Fibroblast of mammary gland (primary cell): Measurements from ENCODE around the gene SPTAN1.
A peak's percentile ranks its signal among the peaks of the same experiment; 100 is the strongest.

Experiments used
- DNase-seq: peaks from one replicate; pipeline ENCODE4 v3.0.0-alpha.2; 2010; ENCODE audit warnings: low read depth
- H3K4me3 ChIP-seq: 2 replicates; pipeline ENCODE4 v1.5.1; 2011; ENCODE audit warnings: low read depth, mild to moderate bottlenecking, low read length, moderate library complexity; ENCODE audit not compliant: control insufficient read depth
- CTCF ChIP-seq: conservative IDR thresholded peaks from 2 replicates; pipeline ENCODE4 v1.5.1; 2011; ENCODE audit warnings: low read depth, low read length, inconsistent platforms; ENCODE audit not compliant: control insufficient read depth, insufficient read depth

Gene SPTAN1

GRCh38 chr9:128552744-128553440 lies 505 bp downstream of the SPTAN1 start:
- H3K4me3 ChIP-seq: peak overlapping the region; percentile 87
- no peak for DNase-seq
- TF ChIP-seq CTCF: no peak

- peak; percentile 88 for DNase-seq
- H3K4me3 ChIP-seq: peak overlapping the region; percentile 87
- TF ChIP-seq CTCF: no peak
Measured at GRCh38 chr9:128553728-128554127, 1.3 kb downstream of the SPTAN1 start.

- peak; percentile 87 for DNase-seq
- TF ChIP-seq CTCF: peak; percentile 3
- H3K4me3 ChIP-seq: peak overlapping the region; percentile 87
Measured at GRCh38 chr9:128554155-128554862, 1.9 kb downstream of the SPTAN1 start.

- DNase-seq: peak; percentile 47
- no peak for TF ChIP-seq CTCF
- H3K4me3 ChIP-seq: no peak overlapping the region
Measured at GRCh38 chr9:128555180-128555721, 2.9 kb downstream of the SPTAN1 start.

- H3K4me3 ChIP-seq: no peak overlapping the region
- DNase-seq: no peak
- TF ChIP-seq CTCF: no peak
Measured at GRCh38 chr9:128556276-128556675, 3.9 kb downstream of the SPTAN1 start.

GRCh38 chr9:128556926-128557634 lies 4.7 kb downstream of the SPTAN1 start:
- no peak overlapping the region for H3K4me3 ChIP-seq
- DNase-seq: no peak
- TF ChIP-seq CTCF: no peak
